ENCODE data around the gene RPN2.

The RPN2 gene

GRCh38 chr20:37243937-37244571 is 64.9 kb downstream of the RPN2 start:
- peak; percentile 72 for DNase-seq

GRCh38 chr20:37244572-37244957 is 65.4 kb downstream of the RPN2 start:
- DNase-seq = no peak

DNA sequence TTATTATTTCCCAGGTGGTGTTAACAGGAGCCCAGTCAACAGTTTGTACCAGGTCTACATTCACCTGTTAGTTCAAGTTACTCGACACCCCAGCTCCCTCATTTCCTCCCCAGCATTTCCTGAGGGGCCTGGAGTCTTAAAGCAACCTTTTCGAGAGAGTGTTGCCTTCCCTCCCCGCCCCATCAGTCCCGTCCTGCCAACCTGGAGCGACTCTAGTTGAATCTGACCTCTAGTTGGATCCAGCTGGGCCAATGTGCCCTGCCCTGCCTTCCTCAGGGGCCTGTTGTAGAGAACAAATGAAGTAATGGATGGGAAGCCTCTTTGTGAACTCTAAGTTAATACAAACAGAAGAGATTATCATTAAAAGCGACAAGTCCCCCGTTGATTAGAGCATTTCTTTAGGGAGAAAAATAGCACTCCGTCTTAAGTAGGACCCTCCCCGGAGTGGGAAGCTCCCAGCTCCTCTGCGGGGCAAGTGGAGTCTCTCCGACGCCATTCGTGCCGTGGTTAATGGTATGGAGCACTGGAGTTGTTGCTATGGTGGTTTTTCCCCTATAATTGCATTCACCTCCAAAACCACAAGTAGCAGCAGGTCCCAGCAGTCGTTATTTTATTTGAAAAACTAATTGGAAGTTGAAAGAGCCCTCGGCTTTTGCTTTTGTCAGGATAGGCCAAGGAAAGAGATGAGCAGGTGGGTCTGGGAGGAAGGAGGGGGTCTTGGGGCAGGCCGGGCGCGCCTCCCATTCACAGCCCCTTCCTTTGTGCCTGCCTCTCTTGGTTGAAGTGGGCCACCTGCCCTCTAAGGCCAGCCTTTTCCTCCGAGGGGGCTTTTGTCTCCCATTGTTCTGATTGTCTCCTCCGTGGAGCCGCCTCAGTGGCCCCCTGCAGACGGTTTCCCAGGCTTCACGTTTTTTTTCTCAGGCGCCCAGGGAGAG is 66.4 kb downstream of the RPN2 start:
- DNase-seq = no peak

GRCh38 chr20:37246736-37247135 is 67.6 kb downstream of the RPN2 start:
- DNase-seq = no peak

GRCh38 chr20:37247547-37247946 is 68.4 kb downstream of the RPN2 start:
- DNase-seq = no peak

GRCh38 chr20:37249304-37249703 is 70.2 kb downstream of the RPN2 start:
- no peak for DNase-seq

DNA sequence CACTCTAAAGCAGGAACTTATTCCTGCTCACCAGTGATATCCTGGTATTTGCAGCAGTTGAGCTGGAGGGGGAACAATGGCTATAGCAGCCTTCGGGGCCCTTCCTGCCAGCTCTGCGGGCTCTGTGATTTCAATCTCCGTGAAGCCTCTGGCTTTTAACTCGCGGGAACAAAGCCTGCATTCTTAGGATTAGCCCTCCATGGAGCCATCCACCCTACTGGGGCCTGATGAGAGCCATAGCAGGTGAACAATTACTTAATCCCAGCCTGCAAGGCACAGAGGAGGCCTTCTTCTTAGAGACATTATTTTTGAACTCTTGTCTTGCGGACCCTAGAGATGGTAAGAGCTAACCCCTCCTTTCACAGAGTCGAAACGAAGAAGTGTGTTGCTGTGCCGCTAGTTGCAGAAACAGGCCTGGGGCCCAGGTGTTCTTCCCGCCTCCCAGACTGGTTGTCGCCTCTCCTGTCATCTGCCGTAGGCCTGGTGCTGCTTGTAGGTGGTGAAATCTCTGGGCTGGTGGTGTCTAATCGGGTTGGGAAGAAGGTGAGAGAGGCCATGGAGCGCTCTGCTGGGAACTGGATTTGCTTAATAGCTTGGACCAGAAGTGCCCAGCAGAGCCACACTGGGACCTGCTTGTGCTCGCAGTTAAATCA is 72.8 kb downstream of the RPN2 start:
- no peak for DNase-seq

DNA sequence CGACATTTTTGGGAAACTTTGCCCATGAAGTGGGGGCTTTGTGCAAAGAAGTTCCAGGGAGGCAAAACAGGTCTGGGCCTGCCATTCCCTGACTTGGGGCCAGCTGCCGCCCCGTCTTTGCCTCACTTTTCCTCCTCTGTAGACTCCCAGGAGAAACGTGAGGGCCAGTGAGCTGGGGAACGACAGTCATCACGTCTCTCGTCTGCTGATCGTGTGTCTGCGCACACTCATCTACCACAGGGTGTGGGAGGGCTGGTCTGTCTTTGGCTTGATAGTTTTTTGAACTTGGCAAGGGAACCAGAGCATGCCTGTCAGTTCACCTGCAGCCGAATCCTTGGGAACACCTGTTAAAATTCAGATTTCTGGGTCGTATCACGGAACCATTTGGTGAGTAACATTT is 74.0 kb downstream of the RPN2 start:
- no peak for DNase-seq

DNA sequence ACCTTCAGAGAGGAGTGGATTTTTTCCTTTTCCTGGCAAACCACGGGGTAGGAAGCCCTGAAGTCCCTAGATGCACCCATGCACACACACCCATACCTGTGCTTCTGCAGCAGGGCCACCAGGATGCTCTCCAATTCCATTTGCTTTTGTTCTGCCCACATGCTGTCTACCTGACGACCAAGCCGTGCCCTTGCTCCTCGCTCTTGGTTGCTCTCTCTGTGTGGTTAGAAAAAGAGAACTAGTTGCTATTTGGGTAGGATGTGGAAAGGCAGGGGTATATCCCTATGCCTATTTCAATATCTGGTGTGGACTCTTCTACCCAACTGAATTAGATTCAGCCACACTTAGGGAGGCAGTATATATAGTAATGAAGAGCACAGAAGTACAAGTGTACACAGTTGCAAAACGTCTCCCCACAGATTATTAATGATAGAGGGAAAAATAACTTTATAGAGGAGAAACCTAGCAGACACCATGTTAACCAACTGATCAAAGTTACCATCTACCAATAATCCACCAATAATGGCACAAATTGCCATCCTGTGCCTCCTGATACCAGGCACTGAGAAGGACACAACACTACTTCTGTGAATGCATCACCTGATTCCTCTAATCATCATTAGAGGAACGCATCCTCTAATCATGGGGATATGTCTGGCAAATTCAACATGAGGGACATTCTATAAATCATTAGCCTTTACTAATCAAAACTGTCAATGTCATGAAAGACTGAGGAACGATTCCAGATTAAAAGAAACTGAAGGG is 75.2 kb downstream of the RPN2 start:
- DNase-seq = no peak

DNA sequence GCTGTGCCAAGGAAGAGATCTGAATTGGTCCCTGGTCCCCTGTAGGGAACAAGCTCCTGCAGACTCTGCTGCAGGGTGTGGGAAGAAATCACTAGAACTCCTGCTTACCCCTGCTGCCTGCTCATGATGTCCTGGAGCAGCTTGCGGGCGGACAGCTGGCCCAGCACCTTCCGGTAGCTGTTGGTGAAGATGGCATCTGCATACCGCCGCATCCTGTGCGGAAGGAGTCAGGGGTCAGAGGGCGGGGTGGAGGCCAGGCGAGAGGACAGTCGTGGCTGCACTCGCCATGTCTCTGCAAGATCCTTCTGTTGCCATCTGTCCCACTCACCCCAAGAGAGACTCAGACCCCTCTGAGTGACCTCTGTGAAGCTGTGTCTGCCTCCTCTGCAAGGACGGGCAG is 77.2 kb downstream of the RPN2 start:
- no peak for DNase-seq

GRCh38 chr20:37257530-37257929 is 78.4 kb downstream of the RPN2 start:
- DNase-seq = no peak

DNA sequence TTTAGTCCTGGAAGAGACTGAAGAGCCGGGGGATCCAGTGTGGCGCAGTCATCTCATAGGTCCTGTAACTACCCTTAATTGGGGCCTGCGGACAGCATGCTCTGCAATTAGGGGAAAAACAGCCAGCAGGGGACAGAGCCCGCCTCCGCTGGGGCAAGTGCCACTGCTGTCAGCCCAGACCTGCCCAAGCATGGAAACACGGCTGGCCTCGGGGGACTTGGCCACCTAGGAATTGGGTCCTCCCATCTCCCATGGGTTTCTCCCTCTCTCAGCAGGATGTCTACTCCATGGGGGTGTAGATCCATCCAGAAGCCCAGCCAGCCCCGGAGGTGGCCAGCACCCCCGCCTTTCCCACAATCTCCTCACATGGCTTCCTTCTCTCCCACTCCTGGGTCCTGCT is 78.9 kb downstream of the RPN2 start:
- no peak for DNase-seq

DNA sequence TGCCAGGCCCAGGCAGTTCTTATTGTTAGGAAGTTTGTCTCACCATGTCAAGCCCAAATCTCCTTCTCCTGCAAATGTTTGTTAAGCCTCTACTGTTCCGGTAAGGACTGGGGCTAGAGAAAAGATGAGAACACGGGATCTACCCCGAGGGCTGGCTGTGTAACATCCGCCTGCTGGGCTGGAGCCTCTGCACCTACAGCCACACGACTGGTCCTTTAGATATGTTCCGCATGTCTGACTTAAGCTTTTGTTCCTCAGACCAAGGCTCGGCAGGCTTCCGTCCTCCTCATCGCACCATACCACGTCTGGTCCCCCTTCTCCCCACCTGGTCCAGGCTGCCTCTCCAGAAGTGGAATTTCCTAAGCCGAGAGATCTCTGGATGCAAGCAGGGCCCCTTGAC is 79.9 kb downstream of the RPN2 start:
- no peak for DNase-seq

GRCh38 chr20:37259865-37260264 is 80.7 kb downstream of the RPN2 start:
- no peak for DNase-seq

DNA sequence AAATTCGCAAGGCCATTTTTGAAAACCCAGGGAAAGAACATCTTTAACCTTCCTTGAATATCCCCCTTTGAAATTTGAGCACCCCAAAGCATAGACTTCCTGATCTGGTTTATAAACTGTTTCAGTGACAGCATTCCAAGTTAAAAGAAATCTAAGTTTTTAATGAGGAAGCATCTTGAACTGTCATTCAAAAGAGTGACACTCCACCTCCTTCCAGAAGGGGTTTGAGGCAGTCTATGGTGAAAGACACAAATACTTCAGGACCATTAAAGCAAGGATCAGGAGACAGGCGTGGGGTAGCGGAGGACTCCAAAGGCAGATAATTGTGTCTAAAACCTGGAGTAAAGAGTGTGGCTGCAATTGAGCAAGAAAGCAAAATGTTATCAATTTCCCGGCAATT is 81.8 kb downstream of the RPN2 start:
- DNase-seq = no peak

DNA sequence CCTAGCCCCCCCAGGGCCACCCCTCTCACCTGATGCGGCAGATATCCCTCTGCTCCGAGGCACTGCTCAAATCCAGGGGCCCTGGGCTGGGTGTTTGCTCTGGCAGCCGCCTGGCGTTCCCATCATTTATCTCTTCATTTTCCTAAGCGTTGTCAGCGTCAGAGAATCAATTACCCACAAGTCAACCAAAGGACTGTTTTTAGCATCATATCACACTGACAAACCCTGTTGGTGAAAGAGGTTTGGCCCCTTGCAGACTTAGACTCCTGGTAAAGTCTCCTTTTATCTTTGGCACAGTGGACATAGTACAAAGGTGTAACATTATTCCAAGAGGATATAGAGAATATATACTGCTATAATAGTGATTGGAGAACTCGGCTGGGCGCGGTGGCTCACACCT is 82.6 kb downstream of the RPN2 start, which contains the start of gene GHRH:
Gene GHRH, minus strand, starts transcription at position 101 of the 400 bp plus-strand sequence. CDS start 4,925 bp downstream, outside the sequence.
- DNase-seq = no peak

DNA sequence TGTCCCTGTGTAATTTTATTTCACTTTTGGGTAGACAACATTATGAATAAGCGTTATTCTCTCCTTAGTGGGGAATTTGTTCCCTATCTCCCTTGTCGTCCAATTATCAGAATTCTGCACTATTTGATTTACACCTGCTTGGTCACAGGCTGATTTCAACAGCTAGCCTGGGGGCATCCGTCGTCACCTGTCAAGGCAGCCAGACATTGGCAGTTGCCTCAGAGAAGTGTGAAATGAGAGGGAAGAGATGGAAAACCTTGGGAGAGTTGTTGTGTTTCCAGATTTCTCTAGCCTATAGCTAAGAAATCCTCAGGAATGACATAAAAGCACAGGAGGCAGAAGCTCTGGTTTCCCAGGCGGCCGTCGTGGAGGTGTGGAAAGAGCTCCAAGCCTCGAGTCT is 83.4 kb downstream of the RPN2 start:
- no peak for DNase-seq

- no peak for DNase-seq
Observed at GRCh38 chr20:37263686-37264085, 84.6 kb downstream of the RPN2 start.

- no peak for DNase-seq
Observed at GRCh38 chr20:37265152-37265551, 86.0 kb downstream of the RPN2 start.

DNA sequence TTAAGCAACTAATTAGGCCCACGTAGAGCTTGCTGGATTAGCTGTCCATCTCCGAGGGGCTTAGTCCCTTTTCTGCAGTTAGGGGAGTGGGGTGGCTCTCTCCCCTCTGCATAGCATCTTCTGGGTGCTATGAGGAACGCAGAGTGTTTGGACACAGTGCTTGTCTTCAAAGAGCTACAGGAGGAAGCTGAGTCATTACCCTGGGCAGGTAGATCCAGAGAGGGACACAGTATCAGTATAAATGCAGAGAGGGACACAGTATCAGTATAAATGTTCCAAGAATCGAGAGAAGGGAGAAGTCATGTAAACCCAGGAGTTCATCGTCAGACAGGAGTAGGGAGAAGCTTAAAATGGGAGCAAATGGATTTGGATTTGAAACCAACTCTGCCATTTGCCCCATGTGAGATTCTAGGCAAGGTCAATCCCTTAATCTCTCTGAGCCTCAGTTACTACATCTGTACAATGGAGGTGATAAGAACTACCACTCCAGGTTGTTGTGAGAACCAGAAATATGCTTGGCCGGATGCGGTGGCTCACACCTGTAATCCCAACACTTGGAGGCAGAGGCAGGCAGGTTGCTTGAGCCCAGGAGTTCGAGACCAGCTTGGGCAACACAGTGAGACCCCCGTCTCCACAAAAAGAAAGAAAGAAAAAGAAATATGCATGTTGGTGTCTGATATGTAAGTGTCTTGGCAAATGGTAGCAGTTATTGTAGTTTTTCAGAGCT is 88.0 kb downstream of the RPN2 start:
- DNase-seq = no peak

GRCh38 chr20:37267667-37268313 is 88.7 kb downstream of the RPN2 start:
- no peak for DNase-seq

Measured in NCI-H446 treated with DMSO at 0.1 percent for 48 hours (cell line).